ENCODE results near the gene IFNGR2. TPM values are rescaled to one million over a fixed set of nuclear protein-coding genes. Genes with fewer than 3 reads are reported as not detected.

Gene IFNGR2
- total and polyA plus RNA-seq, 3 experiments from 2014 or later: 2.3 to 3.1 (median 3.1) TPM

GRCh38 chr21:33395891-33396331 is 7.3 kb upstream of the IFNGR2 start:
- Mint-ChIP-seq H3K9me3 (peaks cover 0 to 1% (median 0%) of the 10 kb centered on the region in 5 donors), H3K4me1 (peaks cover 0 to 7% (median 1%) of the 10 kb centered on the region in 3 donors), H3K27ac (no peak overlapping the region), H3K27me3 (peaks cover 20 to 26% of the 10 kb centered on the region in 2 donors), H3K4me3 (no peak overlapping the region), H3K36me3 (peaks cover 0 to 2% (median 0%) of the 10 kb centered on the region in 3 donors)
- POLR2A ChIA-PET: interaction anchor here (0.5 to 0.7 kb wide), 3 partner anchors 19 to 267 kb away, joined by 3 read pairs; no protein-coding TSS in a partner anchor
- H3K36me3 ChIP-seq (ENCODE audit: insufficient read depth, low read length): no peaks in the 10 kb centered on the region
- H3K4me1 ChIP-seq (ENCODE audit: insufficient read depth, low read length): no peaks in the 10 kb centered on the region
- DNase-seq: no peak
- H3K9me3 ChIP-seq (ENCODE audit: low read length): no peaks in the 10 kb centered on the region
- CTCF ChIA-PET: interaction anchor here (1.0 kb wide), 1 partner anchor 48 kb away, joined by 3 read pairs; no protein-coding TSS in a partner anchor
- H3K27me3 ChIP-seq (ENCODE audit: insufficient read depth, low read length, poor library complexity, severe bottlenecking): no peaks in the 10 kb centered on the region
- no peak overlapping the region for H3K27ac ChIP-seq (ENCODE audit: low read depth, low read length)
- no peak overlapping the region for H3K4me3 ChIP-seq (ENCODE audit: low read length)

GRCh38 chr21:33396436-33396835 is 6.8 kb upstream of the IFNGR2 start:
- H3K27me3 ChIP-seq (ENCODE audit: insufficient read depth, low read length, poor library complexity, severe bottlenecking): no peaks in the 10 kb centered on the region
- H3K4me1 ChIP-seq (ENCODE audit: insufficient read depth, low read length): no peaks in the 10 kb centered on the region
- POLR2A ChIA-PET: interaction anchor here (0.5 to 0.7 kb wide), 3 partner anchors 18 to 268 kb away, joined by 3 read pairs; no protein-coding TSS in a partner anchor

GRCh38 chr21:33396951-33397350 is 6.3 kb upstream of the IFNGR2 start:
- H3K36me3 Mint-ChIP-seq: peaks cover 0 to 3% (median 0%) of the 10 kb centered on the region in 3 donors
- no peak overlapping the region for H3K27ac Mint-ChIP-seq
- H3K9me3 Mint-ChIP-seq: peaks cover 0 to 2% (median 0%) of the 10 kb centered on the region in 5 donors
- H3K27me3 ChIP-seq (ENCODE audit: insufficient read depth, low read length, poor library complexity, severe bottlenecking): no peaks in the 10 kb centered on the region
- no peak overlapping the region for H3K27ac ChIP-seq (ENCODE audit: low read depth, low read length)
- H3K4me1 ChIP-seq (ENCODE audit: insufficient read depth, low read length): no peaks in the 10 kb centered on the region
- ChIA-PET CTCF (no interaction called here), POLR2A (interaction anchor here (0.7 kb wide), 1 partner anchor 268 kb away, joined by 3 read pairs; no protein-coding TSS in a partner anchor)
- H3K4me1 Mint-ChIP-seq: peaks cover 0 to 9% (median 3%) of the 10 kb centered on the region in 3 donors
- no peak overlapping the region for H3K4me3 Mint-ChIP-seq
- no peaks in the 10 kb centered on the region for H3K9me3 ChIP-seq (ENCODE audit: low read length)
- H3K36me3 ChIP-seq (ENCODE audit: insufficient read depth, low read length): no peaks in the 10 kb centered on the region
- DNase-seq: no peak
- H3K4me3 ChIP-seq (ENCODE audit: low read length): no peak overlapping the region
- peaks cover 23 to 25% of the 10 kb centered on the region in 2 donors for H3K27me3 Mint-ChIP-seq

More at GRCh38 chr21:33396436-33396835, 6.8 kb upstream of the IFNGR2 start:
- H3K27ac ChIP-seq (ENCODE audit: low read depth, low read length): no peak overlapping the region
- no peak for DNase-seq
- H3K4me3 ChIP-seq (ENCODE audit: low read length): no peak overlapping the region
- H3K36me3 ChIP-seq (ENCODE audit: insufficient read depth, low read length): no peaks in the 10 kb centered on the region
- Mint-ChIP-seq H3K36me3 (peaks cover 0 to 3% (median 0%) of the 10 kb centered on the region in 3 donors), H3K4me3 (no peak overlapping the region), H3K9me3 (peaks cover 0 to 2% (median 0%) of the 10 kb centered on the region in 5 donors), H3K27ac (no peak overlapping the region), H3K27me3 (peaks cover 22 to 26% of the 10 kb centered on the region in 2 donors), H3K4me1 (peaks cover 0 to 9% (median 3%) of the 10 kb centered on the region in 3 donors)
- CTCF ChIA-PET: interaction anchor here (1.0 kb wide), 1 partner anchor 48 kb away, joined by 3 read pairs; no protein-coding TSS in a partner anchor
- no peaks in the 10 kb centered on the region for H3K9me3 ChIP-seq (ENCODE audit: low read length)

GRCh38 chr21:33397717-33398116 is 5.5 kb upstream of the IFNGR2 start:
- no peak for DNase-seq
- peaks cover 3% of the 10 kb centered on the region for H3K4me1 ChIP-seq (ENCODE audit: insufficient read depth, low read length)
- Mint-ChIP-seq H3K36me3 (peaks cover 0 to 3% (median 0%) of the 10 kb centered on the region in 3 donors), H3K4me3 (no peak overlapping the region), H3K9me3 (peaks cover 0 to 2% (median 0%) of the 10 kb centered on the region in 5 donors), H3K4me1 (peaks cover 0 to 12% (median 3%) of the 10 kb centered on the region in 3 donors), H3K27me3 (peaks cover 19 to 22% of the 10 kb centered on the region in 2 donors), H3K27ac (no peak overlapping the region)
- H3K36me3 ChIP-seq (ENCODE audit: insufficient read depth, low read length): no peaks in the 10 kb centered on the region
- ChIA-PET CTCF (no interaction called here), POLR2A (no interaction called here)
- no peaks in the 10 kb centered on the region for H3K27me3 ChIP-seq (ENCODE audit: insufficient read depth, low read length, poor library complexity, severe bottlenecking)
- no peak overlapping the region for H3K4me3 ChIP-seq (ENCODE audit: low read length)
- no peak overlapping the region for H3K27ac ChIP-seq (ENCODE audit: low read depth, low read length)
- H3K9me3 ChIP-seq (ENCODE audit: low read length): no peaks in the 10 kb centered on the region

- Histone ChIP-seq H3K4me1 (ENCODE audit: insufficient read depth, low read length) (peaks cover 3% of the 10 kb centered on the region), H3K4me3 (ENCODE audit: low read length) (no peak overlapping the region), H3K27ac (ENCODE audit: low read depth, low read length) (no peak overlapping the region), H3K36me3 (ENCODE audit: insufficient read depth, low read length) (no peaks in the 10 kb centered on the region), H3K27me3 (ENCODE audit: insufficient read depth, low read length, poor library complexity, severe bottlenecking) (no peaks in the 10 kb centered on the region), H3K9me3 (ENCODE audit: low read length) (no peaks in the 10 kb centered on the region)
- H3K36me3 Mint-ChIP-seq: peaks cover 0 to 3% (median 0%) of the 10 kb centered on the region in 3 donors
- peaks cover 0 to 12% (median 4%) of the 10 kb centered on the region in 3 donors for H3K4me1 Mint-ChIP-seq
- peaks cover 16 to 19% of the 10 kb centered on the region in 2 donors for H3K27me3 Mint-ChIP-seq
- DNase-seq: no peak
- no peak overlapping the region for H3K4me3 Mint-ChIP-seq
- ChIA-PET POLR2A (no interaction called here), CTCF (no interaction called here)
- H3K9me3 Mint-ChIP-seq: peaks cover 0 to 2% (median 0%) of the 10 kb centered on the region in 5 donors
- H3K27ac Mint-ChIP-seq: no peak overlapping the region
Observed at GRCh38 chr21:33398361-33398760, 4.9 kb upstream of the IFNGR2 start.

- Mint-ChIP-seq H3K27me3 (peaks cover 24 to 29% of the 10 kb centered on the region in 2 donors), H3K4me1 (peaks cover 16 to 35% (median 22%) of the 10 kb centered on the region in 3 donors), H3K4me3 (no peak overlapping the region), H3K9me3 (peaks cover 0 to 2% (median 0%) of the 10 kb centered on the region in 5 donors), H3K27ac (peak overlapping the region in 1 of 8 donors; percentile 39), H3K36me3 (peaks cover 0 to 3% (median 0%) of the 10 kb centered on the region in 3 donors)
- ChIA-PET CTCF (interaction anchor here (1.1 kb wide), 1 partner anchor 127 kb away, joined by 3 read pairs; no protein-coding TSS in a partner anchor), POLR2A (no interaction called here)
- Histone ChIP-seq H3K27ac (ENCODE audit: low read depth, low read length) (no peak overlapping the region), H3K36me3 (ENCODE audit: insufficient read depth, low read length) (no peaks in the 10 kb centered on the region), H3K27me3 (ENCODE audit: insufficient read depth, low read length, poor library complexity, severe bottlenecking) (no peaks in the 10 kb centered on the region), H3K9me3 (ENCODE audit: low read length) (no peaks in the 10 kb centered on the region), H3K4me3 (ENCODE audit: low read length) (no peak overlapping the region), H3K4me1 (ENCODE audit: insufficient read depth, low read length) (peaks cover 29% of the 10 kb centered on the region)
- DNase-seq: no peak
Observed at GRCh38 chr21:33401630-33401992, 1.6 kb upstream of the IFNGR2 start.

GRCh38 chr21:33402001-33402979 is 923 bp upstream of the IFNGR2 start:
- H3K4me3 ChIP-seq (ENCODE audit: low read length): peak overlapping the region; percentile 28
- peaks cover 29% of the 10 kb centered on the region for H3K4me1 ChIP-seq (ENCODE audit: insufficient read depth, low read length)
- DNase-seq: no peak
- H3K36me3 ChIP-seq (ENCODE audit: insufficient read depth, low read length): no peaks in the 10 kb centered on the region
- Mint-ChIP-seq H3K4me1 (peaks cover 19 to 42% (median 29%) of the 10 kb centered on the region in 3 donors), H3K27me3 (peaks cover 24 to 31% of the 10 kb centered on the region in 2 donors), H3K36me3 (peaks cover 0 to 3% (median 0%) of the 10 kb centered on the region in 3 donors), H3K4me3 (peak overlapping the region; percentile 60 to 87 (median 69)), H3K9me3 (peaks cover 0 to 2% (median 0%) of the 10 kb centered on the region in 5 donors), H3K27ac (no peak overlapping the region)
- ChIA-PET CTCF (interaction anchor here (0.8 to 1.1 kb wide), 2 partner anchors 17 to 128 kb away, joined by 3 to 4 read pairs; no protein-coding TSS in a partner anchor), POLR2A (interaction anchor here (1.0 kb wide), 1 partner anchor 17 kb away, joined by 4 read pairs; no protein-coding TSS in a partner anchor)
- H3K9me3 ChIP-seq (ENCODE audit: low read length): no peaks in the 10 kb centered on the region
- no peak overlapping the region for H3K27ac ChIP-seq (ENCODE audit: low read depth, low read length)
- no peaks in the 10 kb centered on the region for H3K27me3 ChIP-seq (ENCODE audit: insufficient read depth, low read length, poor library complexity, severe bottlenecking)
